ENCODE measurements around the gene FAM98B. TPM values are rescaled to one million over a fixed set of nuclear protein-coding genes. Genes with fewer than 3 reads are reported as not detected.

FAM98B gene
- total and polyA plus RNA-seq, 2 of the 13 experiments (the other 11 are each of a cell fraction or from before 2014, with no cell fraction given), result 3.7 to 4.7 TPM

GRCh38 chr15:38503496-38503895, 49.6 kb downstream of the FAM98B start:
- H3K27me3 ChIP-seq (ENCODE audit: control insufficient read depth in 1 of 2, insufficient read depth in 2 of 2, low read length in 2 of 2), result no peaks in the 10 kb centered on the region
- 89% methylated on average over 2 of the region's 2 CpGs for WGBS (ENCODE audit: low lambda C conversion rate)
- no peak overlapping the region for H3K9ac ChIP-seq (ENCODE audit: insufficient read depth, low read depth, low read length)
- H3K79me2 ChIP-seq (ENCODE audit: insufficient read depth, low read length), result no peaks in the 10 kb centered on the region
- in situ Hi-C loops (cut with HindIII; ENCODE audit: extremely low pct_ligation_motif_present, low pct_unique_long_range_greater_than_20kb) (no loop called here), intact Hi-C loops (cut with micrococcal nuclease; ENCODE audit: unreplicated experiment) (no loop called here)
- FAIRE-seq, result no peak
- CTCF ChIA-PET (ENCODE audit: low intra/inter-chr PET ratio, low total read pairs), result no interaction called here
- no peak for DNase-seq (ENCODE audit: low spot score)
- no peaks in the 10 kb centered on the region for H3K36me3 ChIP-seq (replicated peaks in 1 of 2; ENCODE audit: control insufficient read depth in 1 of 2, insufficient read depth in 2 of 2, low read length in 2 of 2)
- no peaks in the 10 kb centered on the region for H4K20me1 ChIP-seq (ENCODE audit: insufficient read depth, low read length)
- no TSS peak for BruUV-seq (replicated peaks)
- H3K4me2 ChIP-seq (ENCODE audit: low read depth, low read length), result no peak overlapping the region
- no peaks in the 10 kb centered on the region for H3K4me1 ChIP-seq (ENCODE audit: insufficient read depth, low read length)
- POLR2A ChIA-PET, result no interaction called here
- ATAC-seq, result no peak
- H3K4me3 ChIP-seq (replicated peaks in 1 of 3; ENCODE audit: insufficient read depth in 1 of 3, low read depth in 2 of 3, low read length in 3 of 3), result no peak overlapping the region
- no peaks in the 10 kb centered on the region for H3K9me3 ChIP-seq (ENCODE audit: low read length)
- no peak overlapping the region for H2AFZ ChIP-seq (ENCODE audit: low read length)
- H3K27ac ChIP-seq (ENCODE audit: extremely low read length, insufficient read depth, low read length), result no peak overlapping the region
- no peak for TF ChIP-seq MED13 (CRISPR knock-in tag; IDR thresholded peaks at IDR 0.05)
- no peak for TF ChIP-seq ZNF709 (CRISPR knock-in tag; IDR thresholded peaks at IDR 0.05)
- TF ChIP-seq ZNF510 (CRISPR knock-in tag; IDR thresholded peaks at IDR 0.05; ENCODE audit: low read depth), result no peak
- no peak for TF ChIP-seq AKAP8 (CRISPR knock-in tag; IDR thresholded peaks at IDR 0.05)
- no peak for TF ChIP-seq CCDC6 (CRISPR knock-in tag; IDR thresholded peaks at IDR 0.05)
- no peak for TF ChIP-seq MIER2 (CRISPR knock-in tag; IDR thresholded peaks at IDR 0.05)
- no peak for TF ChIP-seq TRAFD1 (CRISPR knock-in tag; IDR thresholded peaks at IDR 0.05; ENCODE audit: borderline replicate concordance)
- no peak for TF ChIP-seq HOXA5 (CRISPR knock-in tag; IDR thresholded peaks at IDR 0.05)
- no peak for TF ChIP-seq ZNF101 (CRISPR knock-in tag; IDR thresholded peaks at IDR 0.05; ENCODE audit: borderline replicate concordance, low read depth)
- TF ChIP-seq ZNF841 (CRISPR knock-in tag; IDR thresholded peaks at IDR 0.05; ENCODE audit: borderline replicate concordance), result no peak
- TF ChIP-seq SAFB2 (CRISPR knock-in tag; IDR thresholded peaks at IDR 0.05; ENCODE audit: borderline replicate concordance, low read depth), result no peak
- no peak for TF ChIP-seq PHF5A (CRISPR knock-in tag; IDR thresholded peaks at IDR 0.05; ENCODE audit: low read depth, unreplicated experiment)
- no peak for TF ChIP-seq MIER3 (CRISPR knock-in tag; IDR thresholded peaks at IDR 0.05; ENCODE audit: borderline replicate concordance)
